ENCODE data around the gene KBTBD7.

Gene KBTBD7

GRCh38 chr13:41193919-41194824 lies at the start of gene KBTBD7:
KBTBD7 (minus strand) TSS chr13:41194569; CDS start chr13:41194257, 312 bp downstream.
- DNase-seq: peak; percentile 88

- no peak for DNase-seq
Measured at GRCh38 chr13:41241626-41242025, 47.3 kb upstream of the KBTBD7 start.

GRCh38 chr13:41236369-41236768 lies 42.0 kb upstream of the KBTBD7 start:
- DNase-seq: no peak

- DNase-seq: no peak
Measured at GRCh38 chr13:41232578-41233480, 38.5 kb upstream of the KBTBD7 start.

- no peak for DNase-seq
Measured at GRCh38 chr13:41231786-41232185, 37.4 kb upstream of the KBTBD7 start.

GRCh38 chr13:41231025-41231677 lies 36.8 kb upstream of the KBTBD7 start:
- no peak for DNase-seq

GRCh38 chr13:41229356-41229755 lies 35.0 kb upstream of the KBTBD7 start:
- no peak for DNase-seq

GRCh38 chr13:41224113-41225110 lies 30.0 kb upstream of the KBTBD7 start:
- no peak for DNase-seq

- peak; percentile 51 to 52 for DNase-seq
Measured at GRCh38 chr13:41222259-41222852, 28.0 kb upstream of the KBTBD7 start.

- DNase-seq: no peak
Measured at GRCh38 chr13:41220401-41220800, 26.0 kb upstream of the KBTBD7 start.

GRCh38 chr13:41216160-41216559 lies 21.8 kb upstream of the KBTBD7 start:
- DNase-seq: no peak

- no peak for DNase-seq
Measured at GRCh38 chr13:41213919-41214318, 19.6 kb upstream of the KBTBD7 start.

GRCh38 chr13:41213316-41213715 lies 18.9 kb upstream of the KBTBD7 start:
- no peak for DNase-seq

- DNase-seq: no peak
Measured at GRCh38 chr13:41212881-41213280, 18.5 kb upstream of the KBTBD7 start.

GRCh38 chr13:41211062-41211461 lies 16.7 kb upstream of the KBTBD7 start:
- DNase-seq: no peak

GRCh38 chr13:41206467-41206866 lies 12.1 kb upstream of the KBTBD7 start:
- DNase-seq: no peak

GRCh38 chr13:41203810-41204209 lies 9.4 kb upstream of the KBTBD7 start:
- no peak for DNase-seq

- no peak for DNase-seq
Measured at GRCh38 chr13:41200126-41200525, 5.8 kb upstream of the KBTBD7 start.

- DNase-seq: no peak
Measured at GRCh38 chr13:41199526-41199925, 5.2 kb upstream of the KBTBD7 start.

- DNase-seq: no peak
Measured at GRCh38 chr13:41199079-41199478, 4.7 kb upstream of the KBTBD7 start.

- DNase-seq: no peak
Measured at GRCh38 chr13:41196620-41197019, 2.3 kb upstream of the KBTBD7 start.

Measured in stimulated activated CD4-positive, alpha-beta T cell treated with anti-CD3 and anti-CD28 coated beads, Interleukin-2, amount 100 ng/mL, for 48 hours (primary cell).